ENCODE results near the gene LRP1B.
"Not testable (repeated sequence)": the region's sequence is repeated elsewhere in the genome, so short reads cannot be mapped to it uniquely, and the experiment has no call there.

LRP1B gene

GRCh38 chr2:140392824-140393223, 1738.0 kb downstream of the LRP1B start:
- no peak for DNase-seq (ENCODE audit: extremely low spot score, insufficient read length, low read depth)
- no peak for FAIRE-seq

GRCh38 chr2:140384946-140385345, 1745.9 kb downstream of the LRP1B start:
- FAIRE-seq (no peak), DNase-seq (ENCODE audit: extremely low spot score, insufficient read length, low read depth) (no peak)

- DNase-seq (ENCODE audit: extremely low spot score, insufficient read length, low read depth) (no peak), FAIRE-seq (no peak)
Observed at GRCh38 chr2:140383781-140384180, 1747.0 kb downstream of the LRP1B start.

- FAIRE-seq: no peak
Observed at GRCh38 chr2:140376686-140377085, 1754.1 kb downstream of the LRP1B start.

GRCh38 chr2:140363131-140363530, 1767.7 kb downstream of the LRP1B start:
- no peak for FAIRE-seq
- no peak for DNase-seq (ENCODE audit: extremely low spot score, insufficient read length, low read depth)

More at GRCh38 chr2:140376686-140377085, 1754.1 kb downstream of the LRP1B start:
- DNase-seq (ENCODE audit: extremely low spot score, insufficient read length, low read depth): no peak

- FAIRE-seq (no peak), DNase-seq (ENCODE audit: extremely low spot score, insufficient read length, low read depth) (no peak)
Observed at GRCh38 chr2:140362361-140362760, 1768.5 kb downstream of the LRP1B start.

- DNase-seq (ENCODE audit: extremely low spot score, insufficient read length, low read depth) (no peak), FAIRE-seq (no peak)
Observed at GRCh38 chr2:140359056-140359771, 1771.6 kb downstream of the LRP1B start.

- FAIRE-seq (peak; percentile 18), DNase-seq (ENCODE audit: extremely low spot score, insufficient read length, low read depth) (no peak)
Observed at GRCh38 chr2:140356697-140357096, 1774.1 kb downstream of the LRP1B start.

GRCh38 chr2:140355511-140356090, 1775.2 kb downstream of the LRP1B start:
- DNase-seq (ENCODE audit: extremely low spot score, insufficient read length, low read depth) (no peak), FAIRE-seq (no peak)

- DNase-seq (ENCODE audit: extremely low spot score, insufficient read length, low read depth) (no peak), FAIRE-seq (no peak)
Observed at GRCh38 chr2:140354544-140354943, 1776.3 kb downstream of the LRP1B start.

- DNase-seq (ENCODE audit: extremely low spot score, insufficient read length, low read depth) (no peak), FAIRE-seq (no peak)
Observed at GRCh38 chr2:140353541-140353940, 1777.3 kb downstream of the LRP1B start.

GRCh38 chr2:140351692-140352091, 1779.1 kb downstream of the LRP1B start:
- FAIRE-seq (no peak), DNase-seq (ENCODE audit: extremely low spot score, insufficient read length, low read depth) (no peak)

GRCh38 chr2:140349695-140350094, 1781.1 kb downstream of the LRP1B start:
- FAIRE-seq (no peak), DNase-seq (ENCODE audit: extremely low spot score, insufficient read length, low read depth) (no peak)

GRCh38 chr2:140348826-140349225, 1782.0 kb downstream of the LRP1B start:
- FAIRE-seq: no peak
- no peak for DNase-seq (ENCODE audit: extremely low spot score, insufficient read length, low read depth)

GRCh38 chr2:140344838-140345237, 1786.0 kb downstream of the LRP1B start:
- no peak for FAIRE-seq
- DNase-seq (ENCODE audit: extremely low spot score, insufficient read length, low read depth): no peak

- not testable (repeated sequence) for FAIRE-seq; DNase-seq (ENCODE audit: extremely low spot score, insufficient read length, low read depth)
Observed at GRCh38 chr2:140344266-140344665, 1786.5 kb downstream of the LRP1B start.

- FAIRE-seq (no peak), DNase-seq (ENCODE audit: extremely low spot score, insufficient read length, low read depth) (no peak)
Observed at GRCh38 chr2:140338795-140339194, 1792.0 kb downstream of the LRP1B start.

GRCh38 chr2:140337061-140337460, 1793.8 kb downstream of the LRP1B start:
- FAIRE-seq: no peak
- DNase-seq (ENCODE audit: extremely low spot score, insufficient read length, low read depth): no peak

- no peak for FAIRE-seq
- DNase-seq (ENCODE audit: extremely low spot score, insufficient read length, low read depth): no peak
Observed at GRCh38 chr2:140316345-140316744, 1814.5 kb downstream of the LRP1B start.

GRCh38 chr2:140311905-140312304, 1818.9 kb downstream of the LRP1B start:
- FAIRE-seq (no peak), DNase-seq (ENCODE audit: extremely low spot score, insufficient read length, low read depth) (no peak)

- FAIRE-seq (no peak), DNase-seq (ENCODE audit: extremely low spot score, insufficient read length, low read depth) (no peak)
Observed at GRCh38 chr2:140308706-140309105, 1822.1 kb downstream of the LRP1B start.

- FAIRE-seq (no peak), DNase-seq (ENCODE audit: extremely low spot score, insufficient read length, low read depth) (no peak)
Observed at GRCh38 chr2:140307532-140307931, 1823.3 kb downstream of the LRP1B start.

Data from GM18507 (cell line).